ENCODE data around the gene H2AZ1. TPM values are rescaled to one million over a fixed set of nuclear protein-coding genes. Genes with fewer than 3 reads are reported as not detected.

H2AZ1 gene
- total and polyA plus RNA-seq, 4 donors = 28.5 to 139 (median 103) TPM

DNA sequence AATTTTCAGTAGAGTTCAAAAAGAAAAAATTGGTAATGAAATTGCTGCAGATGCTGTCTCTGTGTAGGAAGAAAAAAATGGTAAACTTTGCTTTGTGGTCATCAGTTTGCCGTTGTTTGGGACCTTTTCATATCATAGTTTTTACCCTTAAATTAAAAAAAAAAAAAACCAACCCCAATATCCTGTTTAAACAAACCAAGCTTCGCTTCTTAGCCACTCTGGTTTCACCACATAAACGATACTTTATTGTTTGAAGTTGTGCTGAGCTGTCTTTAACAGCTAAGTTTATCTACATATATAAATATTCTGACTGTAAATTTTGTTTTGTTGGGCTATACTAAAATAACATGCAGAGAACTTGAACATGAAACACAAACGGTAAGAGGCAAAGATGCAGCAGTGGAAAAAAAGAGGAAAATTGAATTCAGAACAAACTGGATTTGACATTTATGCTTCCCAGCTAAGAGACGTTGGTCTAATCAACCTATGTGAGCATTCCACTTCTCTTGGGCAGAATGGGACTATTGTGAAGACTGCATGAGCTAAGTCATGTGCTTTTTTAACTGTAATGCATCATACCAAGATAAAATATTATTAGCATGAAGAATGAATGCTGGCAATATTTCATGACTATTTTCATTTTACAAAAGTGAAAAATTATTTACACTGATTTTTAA is 15.7 kb upstream of the H2AZ1 start:
- TF ChIP-seq TAF1 (conservative IDR thresholded peaks at IDR 0.05) = no peak
- TF ChIP-seq RXRA (IDR thresholded peaks at IDR 0.05) = no peak
- TF ChIP-seq, protein P1, sequence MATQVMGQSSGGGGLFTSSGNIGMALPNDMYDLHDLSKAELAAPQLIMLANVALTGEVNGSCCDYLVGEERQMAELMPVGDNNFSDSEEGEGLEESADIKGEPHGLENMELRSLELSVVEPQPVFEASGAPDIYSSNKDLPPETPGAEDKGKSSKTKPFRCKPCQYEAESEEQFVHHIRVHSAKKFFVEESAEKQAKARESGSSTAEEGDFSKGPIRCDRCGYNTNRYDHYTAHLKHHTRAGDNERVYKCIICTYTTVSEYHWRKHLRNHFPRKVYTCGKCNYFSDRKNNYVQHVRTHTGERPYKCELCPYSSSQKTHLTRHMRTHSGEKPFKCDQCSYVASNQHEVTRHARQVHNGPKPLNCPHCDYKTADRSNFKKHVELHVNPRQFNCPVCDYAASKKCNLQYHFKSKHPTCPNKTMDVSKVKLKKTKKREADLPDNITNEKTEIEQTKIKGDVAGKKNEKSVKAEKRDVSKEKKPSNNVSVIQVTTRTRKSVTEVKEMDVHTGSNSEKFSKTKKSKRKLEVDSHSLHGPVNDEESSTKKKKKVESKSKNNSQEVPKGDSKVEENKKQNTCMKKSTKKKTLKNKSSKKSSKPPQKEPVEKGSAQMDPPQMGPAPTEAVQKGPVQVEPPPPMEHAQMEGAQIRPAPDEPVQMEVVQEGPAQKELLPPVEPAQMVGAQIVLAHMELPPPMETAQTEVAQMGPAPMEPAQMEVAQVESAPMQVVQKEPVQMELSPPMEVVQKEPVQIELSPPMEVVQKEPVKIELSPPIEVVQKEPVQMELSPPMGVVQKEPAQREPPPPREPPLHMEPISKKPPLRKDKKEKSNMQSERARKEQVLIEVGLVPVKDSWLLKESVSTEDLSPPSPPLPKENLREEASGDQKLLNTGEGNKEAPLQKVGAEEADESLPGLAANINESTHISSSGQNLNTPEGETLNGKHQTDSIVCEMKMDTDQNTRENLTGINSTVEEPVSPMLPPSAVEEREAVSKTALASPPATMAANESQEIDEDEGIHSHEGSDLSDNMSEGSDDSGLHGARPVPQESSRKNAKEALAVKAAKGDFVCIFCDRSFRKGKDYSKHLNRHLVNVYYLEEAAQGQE (IDR thresholded peaks at IDR 0.05) = no peak
- TF ChIP-seq HNF4G (IDR thresholded peaks at IDR 0.05) = no peak
- TF ChIP-seq, protein P2, sequence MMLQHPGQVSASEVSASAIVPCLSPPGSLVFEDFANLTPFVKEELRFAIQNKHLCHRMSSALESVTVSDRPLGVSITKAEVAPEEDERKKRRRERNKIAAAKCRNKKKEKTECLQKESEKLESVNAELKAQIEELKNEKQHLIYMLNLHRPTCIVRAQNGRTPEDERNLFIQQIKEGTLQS (IDR thresholded peaks at IDR 0.05) = no peak
- no peak for TF ChIP-seq HNF4A (conservative IDR thresholded peaks at IDR 0.05)
- TF ChIP-seq GABPA (IDR thresholded peaks at IDR 0.05 in 1 of 2, conservative IDR thresholded peaks at IDR 0.05 in 1 of 2) = no peak
- no peak for TF ChIP-seq EGR1 (IDR thresholded peaks at IDR 0.05; ENCODE audit: low read depth in 2 of 2)
- TF ChIP-seq, protein P3, sequence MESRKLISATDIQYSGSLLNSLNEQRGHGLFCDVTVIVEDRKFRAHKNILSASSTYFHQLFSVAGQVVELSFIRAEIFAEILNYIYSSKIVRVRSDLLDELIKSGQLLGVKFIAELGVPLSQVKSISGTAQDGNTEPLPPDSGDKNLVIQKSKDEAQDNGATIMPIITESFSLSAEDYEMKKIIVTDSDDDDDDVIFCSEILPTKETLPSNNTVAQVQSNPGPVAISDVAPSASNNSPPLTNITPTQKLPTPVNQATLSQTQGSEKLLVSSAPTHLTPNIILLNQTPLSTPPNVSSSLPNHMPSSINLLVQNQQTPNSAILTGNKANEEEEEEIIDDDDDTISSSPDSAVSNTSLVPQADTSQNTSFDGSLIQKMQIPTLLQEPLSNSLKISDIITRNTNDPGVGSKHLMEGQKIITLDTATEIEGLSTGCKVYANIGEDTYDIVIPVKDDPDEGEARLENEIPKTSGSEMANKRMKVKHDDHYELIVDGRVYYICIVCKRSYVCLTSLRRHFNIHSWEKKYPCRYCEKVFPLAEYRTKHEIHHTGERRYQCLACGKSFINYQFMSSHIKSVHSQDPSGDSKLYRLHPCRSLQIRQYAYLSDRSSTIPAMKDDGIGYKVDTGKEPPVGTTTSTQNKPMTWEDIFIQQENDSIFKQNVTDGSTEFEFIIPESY (IDR thresholded peaks at IDR 0.05) = no peak
- TF ChIP-seq RAD21 (IDR thresholded peaks at IDR 0.05) = no peak
- no peak for TF ChIP-seq NR2F2 (IDR thresholded peaks at IDR 0.05)
- no peak for TF ChIP-seq FOXA1 (IDR thresholded peaks at IDR 0.05)
- TF ChIP-seq SP1 (IDR thresholded peaks at IDR 0.05) = no peak
- TF ChIP-seq, protein P4, sequence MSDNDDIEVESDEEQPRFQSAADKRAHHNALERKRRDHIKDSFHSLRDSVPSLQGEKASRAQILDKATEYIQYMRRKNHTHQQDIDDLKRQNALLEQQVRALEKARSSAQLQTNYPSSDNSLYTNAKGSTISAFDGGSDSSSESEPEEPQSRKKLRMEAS (IDR thresholded peaks at IDR 0.05) = no peak
- no peak for TF ChIP-seq JUND (IDR thresholded peaks at IDR 0.05)
- TF ChIP-seq, protein P5, sequence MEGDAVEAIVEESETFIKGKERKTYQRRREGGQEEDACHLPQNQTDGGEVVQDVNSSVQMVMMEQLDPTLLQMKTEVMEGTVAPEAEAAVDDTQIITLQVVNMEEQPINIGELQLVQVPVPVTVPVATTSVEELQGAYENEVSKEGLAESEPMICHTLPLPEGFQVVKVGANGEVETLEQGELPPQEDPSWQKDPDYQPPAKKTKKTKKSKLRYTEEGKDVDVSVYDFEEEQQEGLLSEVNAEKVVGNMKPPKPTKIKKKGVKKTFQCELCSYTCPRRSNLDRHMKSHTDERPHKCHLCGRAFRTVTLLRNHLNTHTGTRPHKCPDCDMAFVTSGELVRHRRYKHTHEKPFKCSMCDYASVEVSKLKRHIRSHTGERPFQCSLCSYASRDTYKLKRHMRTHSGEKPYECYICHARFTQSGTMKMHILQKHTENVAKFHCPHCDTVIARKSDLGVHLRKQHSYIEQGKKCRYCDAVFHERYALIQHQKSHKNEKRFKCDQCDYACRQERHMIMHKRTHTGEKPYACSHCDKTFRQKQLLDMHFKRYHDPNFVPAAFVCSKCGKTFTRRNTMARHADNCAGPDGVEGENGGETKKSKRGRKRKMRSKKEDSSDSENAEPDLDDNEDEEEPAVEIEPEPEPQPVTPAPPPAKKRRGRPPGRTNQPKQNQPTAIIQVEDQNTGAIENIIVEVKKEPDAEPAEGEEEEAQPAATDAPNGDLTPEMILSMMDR (IDR thresholded peaks at IDR 0.05; ENCODE audit: low read depth, low read length, missing input control) = no peak
- no peak for TF ChIP-seq YY1 (IDR thresholded peaks at IDR 0.05)
- TF ChIP-seq FOXA2 (IDR thresholded peaks at IDR 0.05) = no peak
- H3K4me3 ChIP-seq (ENCODE audit: low read depth in 1 of 3, low read length in 3 of 3) = no peak overlapping the region
- no peak overlapping the region for H3K27ac ChIP-seq (ENCODE audit: low read depth in 1 of 2, low read length in 2 of 2)
- H3K36me3 ChIP-seq (ENCODE audit: control insufficient read depth in 4 of 4, insufficient read depth in 3 of 4, low read depth in 1 of 4, low read length in 3 of 4) = no peaks in the 10 kb centered on the region
- H3K4me1 ChIP-seq (ENCODE audit: control insufficient read depth in 4 of 4, insufficient read depth in 4 of 4, low read length in 3 of 4) = no peaks in the 10 kb centered on the region
- no peaks in the 10 kb centered on the region for H3K27me3 ChIP-seq (ENCODE audit: control insufficient read depth in 4 of 4, insufficient read depth in 4 of 4, low read length in 3 of 4)
- no peaks in the 10 kb centered on the region for H3K9me3 ChIP-seq (ENCODE audit: control insufficient read depth in 4 of 4, low read length in 3 of 4)
- 68% methylated on average over 5 of the region's 5 CpGs for WGBS
- H3K9ac ChIP-seq (ENCODE audit: low read depth in 1 of 2, low read length in 2 of 2) = no peak overlapping the region
- DNase-seq (ENCODE audit: low spot score) = no peak
